NCI-H1105 (cell line): ENCODE measurements around the gene DAB1.

Experiments
- DNase-seq: peaks from one replicate; lab custom pipeline; 2025; lab: John Stamatoyannopoulos, UW

DAB1 gene

GRCh38 chr1:57272601-57273000 lies 151.3 kb downstream of the DAB1 start:
- no peak for DNase-seq

- DNase-seq = no peak
These were observed 151.7 kb downstream of the DAB1 start for GRCh38 chr1:57272150-57272549.

GRCh38 chr1:57270927-57271698 lies 152.7 kb downstream of the DAB1 start:
- DNase-seq = no peak

GRCh38 chr1:57269630-57270225 lies 154.1 kb downstream of the DAB1 start:
- no peak for DNase-seq

- DNase-seq = no peak
These were observed 158.8 kb downstream of the DAB1 start for GRCh38 chr1:57265104-57265503.

- no peak for DNase-seq
These were observed 161.4 kb downstream of the DAB1 start for GRCh38 chr1:57262472-57262871.

- DNase-seq = no peak
These were observed 165.1 kb downstream of the DAB1 start for GRCh38 chr1:57258557-57259325.

GRCh38 chr1:57255945-57256344 lies 167.9 kb downstream of the DAB1 start:
- DNase-seq = no peak

GRCh38 chr1:57254022-57254421 lies 169.8 kb downstream of the DAB1 start:
- no peak for DNase-seq

- DNase-seq = no peak
These were observed 171.1 kb downstream of the DAB1 start for GRCh38 chr1:57252597-57253294.

GRCh38 chr1:57250021-57250420 lies 173.8 kb downstream of the DAB1 start:
- no peak for DNase-seq

GRCh38 chr1:57249511-57249910 lies 174.3 kb downstream of the DAB1 start:
- DNase-seq = no peak

GRCh38 chr1:57248830-57249229 lies 175.0 kb downstream of the DAB1 start:
- DNase-seq = peak; percentile 32

GRCh38 chr1:57238233-57238781 lies 185.6 kb downstream of the DAB1 start:
- DNase-seq = no peak

- no peak for DNase-seq
These were observed 187.9 kb downstream of the DAB1 start for GRCh38 chr1:57235730-57236510.

- no peak for DNase-seq
These were observed 189.4 kb downstream of the DAB1 start for GRCh38 chr1:57234459-57234858.

GRCh38 chr1:57232500-57232899 lies 191.4 kb downstream of the DAB1 start:
- no peak for DNase-seq

GRCh38 chr1:57229998-57230397 lies 193.9 kb downstream of the DAB1 start:
- no peak for DNase-seq

GRCh38 chr1:57229076-57229475 lies 194.8 kb downstream of the DAB1 start:
- DNase-seq = no peak

- no peak for DNase-seq
These were observed 201.1 kb downstream of the DAB1 start for GRCh38 chr1:57222801-57223200.

- DNase-seq = no peak
These were observed 201.6 kb downstream of the DAB1 start for GRCh38 chr1:57222307-57222706.
